ENCODE data around the gene CTDSPL2.
"Not testable (repeated sequence)": the region's sequence is repeated elsewhere in the genome, so short reads cannot be mapped to it uniquely, and the experiment has no call there.

The CTDSPL2 gene

GRCh38 chr15:44485880-44486279 is 58.5 kb downstream of the CTDSPL2 start:
- no peak for DNase-seq

GRCh38 chr15:44489464-44489863 is 62.0 kb downstream of the CTDSPL2 start:
- no peak for DNase-seq

GRCh38 chr15:44490622-44491021 is 63.2 kb downstream of the CTDSPL2 start:
- no peak for DNase-seq

- no peak for DNase-seq
These were observed 64.6 kb downstream of the CTDSPL2 start for GRCh38 chr15:44492040-44492439.

GRCh38 chr15:44492672-44493071 is 65.2 kb downstream of the CTDSPL2 start:
- no peak for DNase-seq

- no peak for DNase-seq
These were observed 68.1 kb downstream of the CTDSPL2 start for GRCh38 chr15:44495562-44495961.

GRCh38 chr15:44500555-44500954 is 73.1 kb downstream of the CTDSPL2 start:
- DNase-seq: no peak

- peak; percentile 1 for DNase-seq
These were observed 74.4 kb downstream of the CTDSPL2 start for GRCh38 chr15:44501768-44502366.

GRCh38 chr15:44516436-44516835 is 89.0 kb downstream of the CTDSPL2 start:
- no peak for DNase-seq

GRCh38 chr15:44519537-44519936 is 92.1 kb downstream of the CTDSPL2 start:
- DNase-seq: no peak

- no peak for DNase-seq
These were observed 97.6 kb downstream of the CTDSPL2 start for GRCh38 chr15:44525018-44525417.

- no peak for DNase-seq
These were observed 99.8 kb downstream of the CTDSPL2 start for GRCh38 chr15:44527241-44527640.

- DNase-seq: no peak
These were observed 102.6 kb downstream of the CTDSPL2 start for GRCh38 chr15:44529864-44530604.

- DNase-seq: no peak
These were observed 103.2 kb downstream of the CTDSPL2 start for GRCh38 chr15:44530653-44531052.

- DNase-seq: not testable (repeated sequence)
These were observed 104.8 kb downstream of the CTDSPL2 start for GRCh38 chr15:44532275-44532674.

- no peak for DNase-seq
These were observed 105.3 kb downstream of the CTDSPL2 start for GRCh38 chr15:44532689-44533088.

GRCh38 chr15:44535092-44535491 is 107.7 kb downstream of the CTDSPL2 start:
- no peak for DNase-seq

GRCh38 chr15:44535523-44536301 is 108.3 kb downstream of the CTDSPL2 start:
- peak; percentile 49 for DNase-seq

GRCh38 chr15:44536302-44536961 is 109.0 kb downstream of the CTDSPL2 start:
- peak; percentile 92 for DNase-seq

- DNase-seq: no peak
These were observed 109.7 kb downstream of the CTDSPL2 start, which contains the start of gene EIF3J for GRCh38 chr15:44536962-44537734. EIF3J (plus strand) TSS chr15:44537147; CDS start chr15:44537195, 48 bp downstream.

- peak; percentile 25 for DNase-seq
These were observed 110.4 kb downstream of the CTDSPL2 start for GRCh38 chr15:44537735-44538240.
